SU-DHL-6 (cell line): ENCODE measurements around the gene CORO7.

Experiments used
- CTCF ChIP-seq: fragments of 200-600 bp; sonication (generic); IDR thresholded peaks from one replicate; pipeline ENCODE4 v1.5.1; 2017; ENCODE audit warnings: antibody characterized with exemption, mild to moderate bottlenecking, low read length, moderate library complexity; ENCODE audit not compliant: insufficient read depth, poor library complexity, severe bottlenecking
- EZH2phosphoT487 ChIP-seq: fragments of 200-600 bp; sonication (generic), shearing (Covaris generic); conservative IDR thresholded peaks from 2 replicates; pipeline ENCODE4 v1.6.1; 2018; ENCODE audit warnings: mild to moderate bottlenecking, antibody characterized with exemption, low read length, moderate library complexity, mixed read lengths

- no peak for TF ChIP-seq EZH2phosphoT487
- TF ChIP-seq CTCF = no peak
Observed at GRCh38 chr16:4435337-4436067, 19.1 kb upstream of the CORO7 start.
